ENCODE results near the gene CREG1. TPM values are rescaled to one million over a fixed set of nuclear protein-coding genes. Genes with fewer than 3 reads are reported as not detected.

CREG1 gene
- total RNA-seq, 1 donor from 2014 or later: 51.2 TPM

DNA sequence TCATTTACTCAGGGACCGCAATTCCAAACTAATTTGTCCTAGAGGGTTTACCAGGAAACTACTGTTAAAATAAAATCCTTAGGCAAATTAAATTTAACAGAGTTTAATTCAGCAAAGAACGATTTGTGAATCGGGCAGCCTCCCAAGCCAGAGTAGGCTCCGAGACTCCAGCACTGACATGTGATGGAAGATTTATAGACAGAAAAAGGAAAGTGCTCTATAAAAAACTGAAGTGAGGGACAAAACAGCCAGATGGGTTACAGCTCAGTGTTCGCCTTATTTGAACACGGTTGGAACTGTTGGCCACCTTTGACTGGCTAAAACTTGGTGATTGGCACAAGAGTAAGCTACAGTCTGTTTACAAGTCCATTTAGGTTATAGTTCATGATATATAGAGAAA, 41.3 kb upstream of the CREG1 start:
- DNase-seq (ENCODE audit: low spot score): no peak
- Mint-ChIP-seq H3K36me3 (ENCODE audit: low read depth) (peaks cover 2% of the 10 kb centered on the region), H3K4me3 (ENCODE audit: unreplicated experiment) (no peak overlapping the region), H3K27me3 (ENCODE audit: low read depth) (peaks cover 3% of the 10 kb centered on the region), H3K4me1 (ENCODE audit: low read depth) (no peaks in the 10 kb centered on the region), H3K9me3 (ENCODE audit: low read depth) (peaks cover 3% of the 10 kb centered on the region), H3K27ac (ENCODE audit: unreplicated experiment) (no peak overlapping the region)
- TF ChIP-seq, protein P1, sequence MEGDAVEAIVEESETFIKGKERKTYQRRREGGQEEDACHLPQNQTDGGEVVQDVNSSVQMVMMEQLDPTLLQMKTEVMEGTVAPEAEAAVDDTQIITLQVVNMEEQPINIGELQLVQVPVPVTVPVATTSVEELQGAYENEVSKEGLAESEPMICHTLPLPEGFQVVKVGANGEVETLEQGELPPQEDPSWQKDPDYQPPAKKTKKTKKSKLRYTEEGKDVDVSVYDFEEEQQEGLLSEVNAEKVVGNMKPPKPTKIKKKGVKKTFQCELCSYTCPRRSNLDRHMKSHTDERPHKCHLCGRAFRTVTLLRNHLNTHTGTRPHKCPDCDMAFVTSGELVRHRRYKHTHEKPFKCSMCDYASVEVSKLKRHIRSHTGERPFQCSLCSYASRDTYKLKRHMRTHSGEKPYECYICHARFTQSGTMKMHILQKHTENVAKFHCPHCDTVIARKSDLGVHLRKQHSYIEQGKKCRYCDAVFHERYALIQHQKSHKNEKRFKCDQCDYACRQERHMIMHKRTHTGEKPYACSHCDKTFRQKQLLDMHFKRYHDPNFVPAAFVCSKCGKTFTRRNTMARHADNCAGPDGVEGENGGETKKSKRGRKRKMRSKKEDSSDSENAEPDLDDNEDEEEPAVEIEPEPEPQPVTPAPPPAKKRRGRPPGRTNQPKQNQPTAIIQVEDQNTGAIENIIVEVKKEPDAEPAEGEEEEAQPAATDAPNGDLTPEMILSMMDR (IDR thresholded peaks at IDR 0.05): no peak

DNA sequence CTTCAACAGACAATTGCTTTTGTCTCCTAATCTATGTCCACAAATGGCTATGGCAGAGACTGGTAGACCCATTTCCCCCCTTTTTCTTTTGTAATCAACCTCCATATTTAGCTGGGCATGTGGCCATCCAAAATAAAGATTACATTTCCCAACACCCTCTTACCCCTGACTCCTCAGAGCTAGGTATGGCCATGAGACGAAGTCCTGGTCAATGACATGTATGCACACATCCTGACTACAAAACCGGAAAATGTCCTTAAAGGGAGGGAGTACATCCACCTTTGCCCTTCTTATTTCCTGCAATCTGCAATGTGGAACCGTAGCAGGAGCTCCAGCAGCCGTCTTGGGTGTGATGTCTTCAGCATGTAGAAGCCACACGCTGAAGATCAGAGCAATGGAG, 40.3 kb upstream of the CREG1 start:
- H3K4me3 Mint-ChIP-seq (ENCODE audit: unreplicated experiment): no peak overlapping the region
- no peaks in the 10 kb centered on the region for H3K4me1 Mint-ChIP-seq (ENCODE audit: low read depth)
- DNase-seq (ENCODE audit: low spot score): no peak
- H3K9me3 Mint-ChIP-seq (ENCODE audit: low read depth): peaks cover 3% of the 10 kb centered on the region
- H3K27me3 Mint-ChIP-seq (ENCODE audit: low read depth): peaks cover 3% of the 10 kb centered on the region
- peaks cover 2% of the 10 kb centered on the region for H3K36me3 Mint-ChIP-seq (ENCODE audit: low read depth)
- no peak overlapping the region for H3K27ac Mint-ChIP-seq (ENCODE audit: unreplicated experiment)
- TF ChIP-seq, protein P1 (IDR thresholded peaks at IDR 0.05): no peak

DNA sequence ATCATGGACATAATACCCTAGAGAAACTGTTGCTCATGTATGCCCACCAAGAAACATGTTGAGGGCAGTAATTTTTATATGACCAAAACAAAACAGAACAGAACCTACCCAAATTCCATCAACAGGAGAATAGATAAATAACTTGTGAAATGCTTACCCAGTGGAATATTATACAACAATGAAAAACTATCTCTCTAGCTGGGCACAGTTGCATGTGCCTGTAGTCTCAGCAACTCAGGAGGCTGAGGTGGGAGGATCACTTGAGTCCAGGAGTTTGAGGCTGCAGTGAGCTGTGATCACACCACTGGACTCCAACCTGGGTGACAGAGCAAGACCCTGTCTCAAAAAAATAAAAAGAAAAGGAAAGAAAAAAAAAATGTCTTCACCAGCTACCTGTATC, 38.9 kb upstream of the CREG1 start:
- DNase-seq (ENCODE audit: low spot score): no peak
- no peak overlapping the region for H3K27ac Mint-ChIP-seq (ENCODE audit: unreplicated experiment)
- H3K4me3 Mint-ChIP-seq (ENCODE audit: unreplicated experiment): no peak overlapping the region
- no peaks in the 10 kb centered on the region for H3K4me1 Mint-ChIP-seq (ENCODE audit: low read depth)
- no peaks in the 10 kb centered on the region for H3K9me3 Mint-ChIP-seq (ENCODE audit: low read depth)
- H3K36me3 Mint-ChIP-seq (ENCODE audit: low read depth): no peaks in the 10 kb centered on the region
- peaks cover 3% of the 10 kb centered on the region for H3K27me3 Mint-ChIP-seq (ENCODE audit: low read depth)
- TF ChIP-seq, protein P1 (IDR thresholded peaks at IDR 0.05): no peak

DNA sequence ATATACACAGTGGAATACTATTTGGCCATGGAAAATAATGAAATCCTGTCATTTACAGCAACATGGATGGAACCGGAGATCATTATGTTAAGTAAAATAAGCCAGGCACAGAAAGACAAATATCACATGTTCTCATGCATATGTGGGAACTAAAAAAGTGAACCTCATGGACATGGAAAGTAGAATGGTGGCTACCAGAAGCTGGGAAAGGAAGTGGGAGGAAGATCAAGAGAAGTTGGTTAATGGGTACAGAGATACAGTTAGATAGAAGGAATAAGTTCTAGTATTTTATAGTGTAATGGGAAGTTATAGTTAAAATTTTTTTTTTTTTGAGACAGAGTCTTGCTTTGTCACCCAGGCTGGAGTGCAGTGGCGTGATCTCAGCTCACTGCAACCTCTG, 34.8 kb upstream of the CREG1 start:
- Mint-ChIP-seq H3K4me1 (ENCODE audit: low read depth) (no peaks in the 10 kb centered on the region), H3K36me3 (ENCODE audit: low read depth) (no peaks in the 10 kb centered on the region), H3K27me3 (ENCODE audit: low read depth) (peaks cover 5% of the 10 kb centered on the region), H3K27ac (ENCODE audit: unreplicated experiment) (no peak overlapping the region), H3K4me3 (ENCODE audit: unreplicated experiment) (no peak overlapping the region), H3K9me3 (ENCODE audit: low read depth) (no peaks in the 10 kb centered on the region)
- no peak for DNase-seq (ENCODE audit: low spot score)
- TF ChIP-seq, protein P1 (IDR thresholded peaks at IDR 0.05): no peak

DNA sequence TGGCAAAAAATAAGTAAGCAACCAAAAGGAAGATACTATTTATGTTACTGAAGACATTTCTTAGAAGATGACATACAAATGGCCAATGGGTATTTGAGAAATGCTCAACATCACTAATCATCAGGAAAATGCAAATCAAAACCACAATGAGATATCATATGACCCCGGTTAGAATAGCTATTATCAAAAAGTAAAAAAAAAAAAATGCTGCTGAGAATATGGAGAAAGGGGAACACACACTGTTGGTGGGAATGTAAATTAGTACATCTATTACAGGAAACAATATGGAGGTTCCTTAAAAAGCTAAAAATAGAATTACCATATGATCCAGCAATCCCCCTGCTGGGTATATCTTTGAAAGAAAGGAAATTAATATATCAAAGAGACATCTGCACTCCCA, 34.3 kb upstream of the CREG1 start:
- TF ChIP-seq, protein P1 (IDR thresholded peaks at IDR 0.05): no peak
- DNase-seq (ENCODE audit: low spot score): no peak
- Mint-ChIP-seq H3K4me3 (ENCODE audit: unreplicated experiment) (no peak overlapping the region), H3K27ac (ENCODE audit: unreplicated experiment) (no peak overlapping the region), H3K4me1 (ENCODE audit: low read depth) (no peaks in the 10 kb centered on the region), H3K27me3 (ENCODE audit: low read depth) (peaks cover 5% of the 10 kb centered on the region), H3K36me3 (ENCODE audit: low read depth) (no peaks in the 10 kb centered on the region), H3K9me3 (ENCODE audit: low read depth) (no peaks in the 10 kb centered on the region)
